Prostate gland (tissue), 2 donors: ENCODE results near the gene SUMO2. TPM values are rescaled to one million over a fixed set of nuclear protein-coding genes. Genes with fewer than 3 reads are reported as not detected.
"Not testable (repeated sequence)": the region's sequence is repeated elsewhere in the genome, so short reads cannot be mapped to it uniquely, and the experiment has no call there.

Experiments
- DNase-seq: peaks from one replicate; pipeline ENCODE4 v3.0.0-alpha.2; 2019; ENCODE audit warnings: low spot score
- H3K27ac ChIP-seq, 2 donors: fragments of 200-600 bp; sonication (generic); 2 replicates each; pipeline ENCODE4 v1.5.1; 2017 to 2019
- H3K27me3 ChIP-seq: fragments of 200-600 bp; sonication (generic); replicated peaks from 2 replicates; pipeline ENCODE4 v1.5.1; 2019; ENCODE audit not compliant: insufficient read depth
- H3K36me3 ChIP-seq, 2 donors: fragments of 200-600 bp; sonication (generic); 1 replicate in 1 of 2; 2 replicates in 1 of 2; pipeline versions ENCODE4 v1.5.1 to v1.8.1; 2017 to 2019
- H3K4me1 ChIP-seq: fragments of 200-600 bp; sonication (generic); replicated peaks from 2 replicates; pipeline ENCODE4 v1.5.1; 2019
- H3K4me3 ChIP-seq, 2 donors: fragments of 200-600 bp; sonication (generic); 2 replicates each; pipeline ENCODE4 v1.5.1; 2017 to 2019
- H3K9me3 ChIP-seq: fragments of 200-600 bp; sonication (generic); 2 replicates; pipeline ENCODE4 v1.5.1; 2017
- CTCF ChIP-seq, 4 experiments: fragments of 200-600 bp in 2 of 4; fragments of 450-650 bp in 2 of 4; sonication (generic) in 2 of 4; IDR thresholded peaks; 1 replicate in 3 of 4; 2 replicates in 1 of 4; pipeline ENCODE4 v1.5.1; 2016 to 2019; ENCODE audit warnings: antibody characterized with exemption in 4 of 4, mild to moderate bottlenecking in 2 of 4, moderate library complexity in 2 of 4
- POLR2A ChIP-seq: fragments of 450-650 bp; IDR thresholded peaks from one replicate; pipeline ENCODE4 v1.6.1; 2016; ENCODE audit warnings: antibody characterized with exemption, mild to moderate bottlenecking
- POLR2AphosphoS5 ChIP-seq: sonication (generic); formaldehyde crosslinking; IDR thresholded peaks from one replicate; pipeline ENCODE4 v1.6.1; 2017; ENCODE audit warnings: antibody characterized with exemption
- WGBS: methylation state at CpG from one replicate; pipeline ENCODE4 v1.1.5; 2018; 5-methylcytosine and 5-hydroxymethylcytosine counted together
- intact Hi-C: fragments of 100-400 bp; cut with DNase I; formaldehyde crosslinking; loops from one replicate; pipeline ENCODE4 v1.14.2; 2022
- total RNA-seq, 2 donors: library from RNA; depleted of rRNA; stranded (reverse); fragments of >200 nt; gene quantifications; one replicate each; pipeline ENCODE4 v1.1.0, GENCODE V29; 2016

Gene SUMO2
- total RNA-seq, 2 donors from 2014 or later = 79.7 to 97.2 TPM

GRCh38 chr17:75178453-75178852, 4.3 kb downstream of the SUMO2 start:
- 87% methylated on average over 6 of the region's 6 CpGs for whole genome bisulfite sequencing
- intact Hi-C loops = no loop called here

GRCh38 chr17:75176625-75177024, 6.1 kb downstream of the SUMO2 start:
- H3K4me3 ChIP-seq = no peak overlapping the region
- intact Hi-C loops = no loop called here
- H3K36me3 ChIP-seq = peaks cover 9 to 15% of the 10 kb centered on the region in 2 donors

More at GRCh38 chr17:75178453-75178852, 4.3 kb downstream of the SUMO2 start:
- Histone ChIP-seq H3K4me1 (no peaks in the 10 kb centered on the region), H3K27me3 (no peaks in the 10 kb centered on the region), H3K36me3 (peaks cover 4 to 12% of the 10 kb centered on the region in 2 donors), H3K4me3 (no peak overlapping the region), H3K9me3 (no peaks in the 10 kb centered on the region), H3K27ac (no peak overlapping the region)
- no peak for DNase-seq
- TF ChIP-seq POLR2A (no peak), POLR2AphosphoS5 (no peak), CTCF (IDR thresholded peaks at IDR 0.05) (no peak)

GRCh38 chr17:75174996-75175395, 7.8 kb downstream of the SUMO2 start:
- 92% methylated on average over 11 of the region's 11 CpGs for WGBS
- Histone ChIP-seq H3K36me3 (peaks cover 9 to 15% of the 10 kb centered on the region in 2 donors), H3K27ac (no peak overlapping the region), H3K27me3 (no peaks in the 10 kb centered on the region), H3K9me3 (no peaks in the 10 kb centered on the region), H3K4me1 (no peaks in the 10 kb centered on the region), H3K4me3 (no peak overlapping the region)
- intact Hi-C loops = no loop called here
- no peak for TF ChIP-seq POLR2AphosphoS5
- no peak for TF ChIP-seq POLR2A
- TF ChIP-seq CTCF (IDR thresholded peaks at IDR 0.05) = no peak
- DNase-seq = no peak

More at GRCh38 chr17:75176625-75177024, 6.1 kb downstream of the SUMO2 start:
- no peak for DNase-seq
- H3K4me1 ChIP-seq = no peaks in the 10 kb centered on the region
- TF ChIP-seq CTCF (IDR thresholded peaks at IDR 0.05) (no peak), POLR2AphosphoS5 (no peak), POLR2A (no peak)
- WGBS = 85% methylated on average over 5 of the region's 5 CpGs
- no peaks in the 10 kb centered on the region for H3K27me3 ChIP-seq
- H3K9me3 ChIP-seq = no peaks in the 10 kb centered on the region
- H3K27ac ChIP-seq = no peak overlapping the region

- Histone ChIP-seq H3K4me1 (no peaks in the 10 kb centered on the region), H3K9me3 (no peaks in the 10 kb centered on the region), H3K27ac (no peak overlapping the region), H3K27me3 (no peaks in the 10 kb centered on the region), H3K36me3 (peaks cover 9 to 11% of the 10 kb centered on the region in 2 donors), H3K4me3 (no peak overlapping the region)
- TF ChIP-seq POLR2A (no peak), CTCF (IDR thresholded peaks at IDR 0.05) (no peak), POLR2AphosphoS5 (no peak)
- intact Hi-C loops = no loop called here
- DNase-seq = no peak
- WGBS = 83% methylated on average over 4 of the region's 4 CpGs
These were observed 9.2 kb downstream of the SUMO2 start for GRCh38 chr17:75173526-75173925.

GRCh38 chr17:75168998-75169397, 13.8 kb downstream of the SUMO2 start:
- Histone ChIP-seq H3K36me3 (peaks cover 5 to 8% of the 10 kb centered on the region in 2 donors), H3K4me1 (no peaks in the 10 kb centered on the region), H3K4me3 (no peak overlapping the region), H3K9me3 (no peaks in the 10 kb centered on the region), H3K27ac (no peak overlapping the region), H3K27me3 (no peaks in the 10 kb centered on the region)
- WGBS = 92% methylated on average over 4 of the region's 4 CpGs
- no peak for DNase-seq
- intact Hi-C loops = no loop called here
- TF ChIP-seq POLR2A (no peak), CTCF (IDR thresholded peaks at IDR 0.05) (no peak), POLR2AphosphoS5 (no peak)

- H3K4me3 ChIP-seq, DNase-seq, H3K36me3 ChIP-seq, intact Hi-C loops, H3K9me3 ChIP-seq, H3K4me1 ChIP-seq, H3K27me3 ChIP-seq, H3K27ac ChIP-seq: not testable (repeated sequence)
- 94% methylated on average over 15 of the region's 15 CpGs for WGBS
These were observed 18.2 kb downstream of the SUMO2 start for GRCh38 chr17:75164606-75165005.
